GM18867 (cell line): ENCODE results near the gene CCDC158.
"Not testable (repeated sequence)": the region's sequence is repeated elsewhere in the genome, so short reads cannot be mapped to it uniquely, and the experiment has no call there.

Experiments
- ATAC-seq: cut with Tn5 transposase; IDR thresholded peaks from one replicate; pipeline ENCODE4 v1.9.1; 2021; ENCODE audit warnings: mild to moderate bottlenecking, moderate library complexity; ENCODE audit not compliant: unreplicated experiment

The CCDC158 gene

GRCh38 chr4:76430519-76431388 is 9.8 kb upstream of the CCDC158 start:
- no peak for ATAC-seq

- ATAC-seq, result no peak
Measured at GRCh38 chr4:76429636-76430035, 8.7 kb upstream of the CCDC158 start.

GRCh38 chr4:76426272-76426671 is 5.3 kb upstream of the CCDC158 start:
- no peak for ATAC-seq

- ATAC-seq, result not testable (repeated sequence)
Measured at GRCh38 chr4:76423159-76423558, 2.2 kb upstream of the CCDC158 start.

GRCh38 chr4:76420188-76420761 is 666 bp downstream of the CCDC158 start:
- no peak for ATAC-seq

GRCh38 chr4:76410636-76411035 is 10.3 kb downstream of the CCDC158 start:
- no peak for ATAC-seq

- ATAC-seq, result no peak
Measured at GRCh38 chr4:76407440-76408119, 13.4 kb downstream of the CCDC158 start.

GRCh38 chr4:76406081-76406480 is 14.9 kb downstream of the CCDC158 start:
- ATAC-seq, result no peak

- ATAC-seq, result no peak
Measured at GRCh38 chr4:76401654-76402053, 19.3 kb downstream of the CCDC158 start.

- no peak for ATAC-seq
Measured at GRCh38 chr4:76388160-76388908, 32.6 kb downstream of the CCDC158 start.

GRCh38 chr4:76386566-76387305 is 34.2 kb downstream of the CCDC158 start:
- ATAC-seq, result no peak

GRCh38 chr4:76385974-76386373 is 35.0 kb downstream of the CCDC158 start:
- no peak for ATAC-seq

GRCh38 chr4:76384052-76384451 is 36.9 kb downstream of the CCDC158 start:
- no peak for ATAC-seq

GRCh38 chr4:76383001-76383400 is 37.9 kb downstream of the CCDC158 start:
- ATAC-seq, result no peak

- ATAC-seq, result no peak
Measured at GRCh38 chr4:76381986-76382385, 39.0 kb downstream of the CCDC158 start.

GRCh38 chr4:76380561-76380960 is 40.4 kb downstream of the CCDC158 start:
- no peak for ATAC-seq

- ATAC-seq, result no peak
Measured at GRCh38 chr4:76377911-76378310, 43.0 kb downstream of the CCDC158 start.

GRCh38 chr4:76377481-76377901 is 43.5 kb downstream of the CCDC158 start:
- peak; percentile 34 for ATAC-seq

GRCh38 chr4:76376534-76376933 is 44.4 kb downstream of the CCDC158 start:
- ATAC-seq, result no peak

- ATAC-seq, result no peak
Measured at GRCh38 chr4:76375703-76376102, 45.2 kb downstream of the CCDC158 start.
